DMS153 (cell line): ENCODE results near the gene ZMYM4.
A peak's percentile ranks its signal among the peaks of the same experiment; 100 is the strongest.
"Not testable (repeated sequence)": the region's sequence is repeated elsewhere in the genome, so short reads cannot be mapped to it uniquely, and the experiment has no call there.

Experiments used
- DNase-seq: peaks from one replicate; lab custom pipeline; 2025; lab: John Stamatoyannopoulos, UW

The ZMYM4 gene

DNA sequence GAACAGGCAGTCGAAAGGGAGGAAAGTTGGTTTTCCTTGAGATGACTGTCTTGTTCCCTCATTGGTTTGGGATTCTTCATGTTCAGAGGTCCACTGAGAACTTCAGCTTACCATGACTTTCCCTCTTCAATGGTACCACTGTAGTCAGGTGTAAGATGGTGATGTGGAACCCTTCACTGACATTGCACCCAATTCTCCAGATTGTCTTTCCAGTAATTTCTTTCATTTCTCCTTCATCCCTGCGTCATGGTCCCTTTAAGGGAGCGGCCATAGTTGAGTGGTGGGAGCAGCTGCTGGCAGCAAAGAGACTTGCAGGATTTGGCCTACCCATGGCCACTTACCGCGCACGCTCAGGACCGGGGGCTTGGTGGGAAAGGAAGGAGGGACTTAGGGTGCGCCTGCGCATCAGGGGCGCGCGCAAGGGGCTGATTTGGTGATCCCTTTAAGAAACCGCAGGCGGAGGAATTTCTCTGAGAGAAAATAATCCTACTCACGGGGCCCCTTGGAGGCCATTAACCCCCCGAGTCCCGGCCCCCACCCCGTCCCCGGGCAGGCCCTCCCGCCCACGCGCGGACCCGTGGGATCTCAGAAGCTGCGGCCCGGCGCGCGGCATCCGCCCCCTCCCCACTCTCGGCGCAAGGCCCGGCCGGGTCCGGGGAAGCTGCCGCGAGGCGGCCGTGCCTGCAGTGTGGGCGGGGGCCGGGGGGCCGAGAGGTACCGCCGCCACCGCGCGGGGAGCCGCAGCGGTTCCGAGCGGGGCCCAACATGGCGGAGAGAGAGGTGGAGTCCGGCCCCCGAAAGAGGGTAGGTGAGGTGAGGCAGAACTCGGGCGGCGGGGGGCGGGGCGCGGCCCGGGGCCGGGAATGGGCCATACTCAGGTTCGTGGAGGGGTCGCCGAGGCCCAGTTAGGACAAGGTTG lies at the start of gene ZMYM4:
Gene ZMYM4 (plus strand): TSS at position 428 of the 919 bp plus-strand sequence. CDS start 338 bp downstream, at position 766.
- DNase-seq: peak; percentile 99

DNA sequence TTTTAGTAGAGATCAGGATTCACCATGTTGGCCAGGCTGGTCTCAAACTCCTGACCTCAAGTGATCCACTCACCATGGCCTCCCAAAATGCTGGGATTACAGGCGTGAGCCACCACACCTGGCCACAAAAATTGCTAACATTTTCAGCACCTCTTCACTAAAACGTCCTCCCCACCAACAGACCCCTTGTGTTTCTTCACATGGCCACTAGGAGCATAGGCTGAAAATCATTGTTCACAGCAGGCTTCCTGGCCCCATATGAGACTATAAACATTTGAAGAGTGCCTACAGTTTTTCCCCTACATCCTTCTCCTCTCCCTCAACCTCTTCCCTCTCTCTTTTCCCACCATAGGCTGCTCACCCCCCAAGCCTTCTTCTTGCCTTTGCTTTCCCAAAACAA lies 47.5 kb upstream of the ZMYM4 start:
- no peak for DNase-seq

DNA sequence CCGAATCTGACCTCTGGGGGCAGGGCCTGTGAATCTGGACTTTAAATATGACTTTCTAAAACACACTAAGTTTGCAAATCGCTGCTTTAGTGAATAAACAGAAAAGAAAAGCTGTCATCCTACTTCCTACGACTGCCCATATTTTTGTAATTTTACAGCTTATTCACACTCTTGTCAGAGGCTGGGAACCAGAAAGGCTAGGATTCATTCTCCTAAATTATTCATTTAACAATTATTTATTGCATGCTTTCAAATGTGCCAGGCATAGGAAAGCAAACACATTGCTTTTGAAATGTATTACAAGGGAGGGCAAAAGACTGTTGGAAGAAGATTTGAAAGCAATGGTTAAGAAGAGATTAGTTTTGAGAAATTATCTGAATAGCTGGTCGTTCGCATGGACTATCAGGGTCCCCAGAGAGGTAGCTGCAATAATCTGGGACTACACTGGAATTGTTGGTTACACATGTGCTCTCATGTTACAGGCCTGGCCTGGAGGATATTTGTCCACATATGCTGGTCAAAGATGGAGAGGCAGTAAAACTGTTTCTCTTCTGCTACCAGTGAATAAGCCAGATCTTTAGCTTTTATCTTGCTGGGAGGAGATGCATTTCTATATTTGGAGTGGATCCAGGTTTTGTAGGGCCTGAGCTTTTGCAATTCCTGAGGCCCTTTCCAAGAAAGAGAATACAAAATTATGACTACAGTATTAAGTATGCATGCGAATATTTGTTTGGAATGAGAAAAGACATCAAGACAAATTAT lies 46.0 kb upstream of the ZMYM4 start:
- no peak for DNase-seq

DNA sequence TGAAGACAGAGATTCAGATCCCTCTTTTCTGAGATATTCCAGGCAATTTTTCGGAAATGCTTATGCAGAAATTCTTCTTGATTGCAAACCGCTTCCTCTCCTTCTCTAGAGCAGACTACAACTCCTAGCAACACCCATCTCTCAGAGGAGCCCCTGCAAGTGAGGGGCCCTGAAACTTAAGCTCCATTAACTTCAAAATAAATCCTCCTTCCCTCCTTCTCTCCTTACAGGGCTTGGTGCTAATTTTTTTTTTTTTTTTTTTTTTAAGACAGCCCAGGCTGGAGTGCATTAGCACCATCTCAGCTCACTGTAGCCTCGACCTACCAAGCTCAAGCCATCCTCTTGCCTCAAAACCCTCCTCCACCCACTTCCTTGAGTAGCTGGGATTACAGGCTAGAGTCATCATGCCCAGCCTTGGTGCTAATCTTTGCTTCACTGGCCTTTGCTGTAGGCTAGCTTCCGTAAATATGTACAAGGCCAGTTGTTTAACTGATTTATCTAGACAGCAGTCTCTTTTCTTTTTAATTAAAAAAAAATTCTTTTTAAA lies 45.4 kb upstream of the ZMYM4 start:
- DNase-seq: no peak

DNA sequence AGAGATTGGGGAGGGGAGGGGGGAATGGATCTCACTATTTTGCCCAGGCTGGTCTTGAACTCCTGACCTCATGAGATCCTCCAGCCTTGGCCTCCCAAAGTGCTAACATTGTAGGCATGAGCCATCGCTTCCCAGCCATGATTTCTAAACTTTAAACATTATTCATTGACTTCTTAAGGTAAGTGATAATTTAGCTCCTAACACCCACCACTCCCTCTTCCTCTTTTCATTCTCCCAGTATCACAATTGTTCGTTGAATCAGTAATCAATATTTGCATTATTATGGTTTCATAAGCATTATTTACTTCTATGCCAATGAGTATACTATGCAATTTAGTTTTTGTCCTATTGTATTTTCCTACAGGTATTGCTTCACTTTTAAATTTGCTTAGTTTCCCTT lies 42.0 kb upstream of the ZMYM4 start:
- no peak for DNase-seq

DNA sequence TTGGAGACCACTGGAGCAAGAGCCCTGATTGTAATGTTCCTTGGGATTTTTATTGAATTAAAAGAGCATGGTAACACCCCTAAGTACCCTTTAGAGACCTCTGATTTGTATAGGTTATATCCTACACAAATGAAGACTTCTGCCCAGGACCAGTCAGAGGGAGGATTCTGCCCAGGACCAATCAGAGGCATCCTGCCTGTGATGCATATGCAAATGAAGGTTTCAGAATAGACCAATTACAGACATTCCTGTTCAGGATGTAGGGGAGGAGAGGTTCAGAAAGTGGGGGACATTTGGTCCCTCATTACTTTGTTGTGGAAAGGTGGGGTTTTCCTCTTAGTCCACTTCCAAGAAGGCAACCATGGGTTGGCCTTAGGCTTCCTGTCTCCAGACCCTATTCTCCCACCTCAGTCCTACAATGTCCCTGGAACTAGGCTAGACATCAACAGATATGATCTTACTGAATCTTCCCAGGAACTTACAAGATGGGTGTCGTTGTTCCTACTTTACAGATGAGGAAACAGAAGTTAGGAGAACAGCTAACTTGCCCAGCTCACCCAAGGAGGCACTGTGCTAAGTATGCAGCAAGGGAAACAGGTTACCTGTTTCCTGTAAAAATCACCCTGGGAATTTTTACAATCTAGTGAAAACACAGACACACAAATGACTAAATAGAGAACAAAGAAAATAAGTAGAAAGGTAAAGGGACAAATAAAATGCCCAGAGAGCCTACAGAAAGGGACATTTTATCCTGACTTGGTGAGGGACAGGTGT lies 38.7 kb upstream of the ZMYM4 start:
- DNase-seq: no peak

DNA sequence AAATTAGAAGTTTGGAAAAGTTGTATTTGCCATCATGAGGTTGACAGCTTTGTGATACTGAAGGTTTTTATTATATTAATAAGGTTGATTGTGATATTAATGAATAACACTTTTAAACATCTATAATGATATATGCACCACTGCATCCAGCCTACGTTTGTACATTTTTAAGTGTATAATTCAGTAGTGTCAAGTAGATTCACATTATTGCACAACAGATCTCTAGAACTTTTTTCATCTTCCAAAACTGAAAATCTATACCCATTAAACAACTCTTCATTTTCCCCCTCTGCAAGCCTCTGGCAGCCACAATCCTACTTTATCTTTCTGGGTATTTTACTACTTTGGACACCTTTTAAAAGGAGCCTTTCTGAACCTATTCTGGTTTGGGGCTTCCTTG lies 37.2 kb upstream of the ZMYM4 start:
- no peak for DNase-seq

DNA sequence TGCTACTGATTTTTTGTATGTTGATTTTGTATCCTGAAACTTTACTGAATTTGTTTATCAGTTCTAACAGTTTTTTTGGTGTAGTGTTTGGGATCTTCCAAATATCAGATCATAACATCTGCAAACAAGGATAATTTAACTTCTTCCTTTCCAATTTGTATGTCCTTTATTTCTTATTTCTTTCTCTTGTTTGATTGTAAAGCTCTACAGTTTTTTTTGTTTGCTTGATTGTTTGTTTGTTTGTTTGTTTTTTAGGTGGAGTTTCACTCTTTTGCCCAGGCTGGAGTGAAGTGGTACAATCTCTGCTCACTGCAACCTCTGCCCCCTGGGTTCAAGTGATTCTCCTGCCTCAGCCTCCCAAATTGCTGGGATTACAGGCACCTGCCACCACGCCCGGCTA lies 31.7 kb upstream of the ZMYM4 start:
- DNase-seq: not testable (repeated sequence)

DNA sequence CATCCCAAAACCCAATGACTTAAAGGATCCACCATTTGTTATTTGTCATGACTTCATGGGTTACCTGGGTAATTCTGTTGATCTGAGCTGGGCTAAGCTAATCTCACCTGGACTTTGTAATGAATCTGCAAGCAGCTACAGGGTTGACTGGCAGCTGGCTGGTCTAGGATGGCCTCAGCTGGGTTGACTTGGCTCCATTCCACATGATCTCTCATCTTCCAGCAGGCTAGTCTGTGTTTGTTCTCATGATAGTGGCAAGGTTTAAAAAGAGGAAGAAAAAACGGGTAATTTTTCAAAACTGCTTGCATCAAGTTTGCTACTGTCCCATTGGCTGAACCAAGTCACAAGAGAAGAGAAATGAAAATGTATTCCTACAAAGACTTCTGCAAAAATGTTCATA lies 24.8 kb upstream of the ZMYM4 start:
- DNase-seq: no peak

DNA sequence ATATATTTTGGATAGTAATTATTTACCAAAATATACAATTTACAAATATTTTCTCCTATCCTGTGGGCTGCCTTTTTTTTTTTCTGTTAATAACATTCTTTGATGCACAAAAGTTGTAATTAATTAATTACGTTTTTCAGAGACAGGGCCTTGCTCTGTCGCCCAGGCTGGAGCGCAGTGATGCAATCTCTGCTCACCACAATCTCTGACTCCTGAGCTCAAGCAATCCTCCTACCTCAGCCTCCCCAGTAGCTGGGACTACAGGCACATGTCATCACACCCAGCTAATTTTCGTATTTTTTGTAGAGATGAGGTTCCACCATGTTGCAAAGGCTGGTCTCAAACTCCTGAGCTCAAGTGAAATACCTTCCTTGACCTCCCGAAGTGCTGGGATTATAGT lies 21.3 kb upstream of the ZMYM4 start:
- DNase-seq: no peak

DNA sequence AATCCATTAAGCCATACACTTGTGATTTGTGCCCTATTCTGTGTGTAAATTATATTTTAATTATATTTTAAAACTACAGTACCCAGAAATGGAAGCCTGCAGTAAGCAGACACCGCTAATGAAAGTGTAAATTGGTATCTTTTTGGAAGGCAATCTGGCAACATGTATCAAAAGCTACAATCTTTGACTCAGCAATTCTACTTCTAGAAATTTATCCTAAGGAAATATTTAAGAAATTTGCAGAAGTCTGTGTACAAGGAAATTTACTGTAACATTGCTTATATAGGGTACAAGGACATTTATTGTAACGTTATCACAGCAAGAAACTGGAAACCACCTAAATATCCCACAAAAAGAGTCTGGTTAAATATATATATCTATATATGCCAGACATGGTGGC lies 14.6 kb upstream of the ZMYM4 start:
- DNase-seq: no peak

DNA sequence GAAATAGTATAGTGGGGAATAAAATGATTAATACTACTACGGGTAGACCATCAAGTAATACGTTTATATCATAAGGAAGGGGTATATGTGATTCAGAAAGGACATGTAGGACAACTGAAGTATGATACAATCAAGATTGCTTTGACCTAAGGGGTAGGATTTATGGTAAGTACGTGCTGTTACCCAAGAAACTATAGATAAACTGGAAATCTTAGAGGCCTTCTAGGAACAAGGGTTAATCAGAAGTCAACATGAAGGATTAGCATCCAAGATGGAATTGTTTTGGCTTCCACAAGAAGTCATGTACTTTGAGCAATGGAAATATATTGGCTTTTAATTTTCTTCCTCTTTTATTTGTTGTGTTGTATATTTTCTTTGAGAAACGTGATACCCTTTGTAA lies 13.2 kb upstream of the ZMYM4 start:
- DNase-seq: no peak

DNA sequence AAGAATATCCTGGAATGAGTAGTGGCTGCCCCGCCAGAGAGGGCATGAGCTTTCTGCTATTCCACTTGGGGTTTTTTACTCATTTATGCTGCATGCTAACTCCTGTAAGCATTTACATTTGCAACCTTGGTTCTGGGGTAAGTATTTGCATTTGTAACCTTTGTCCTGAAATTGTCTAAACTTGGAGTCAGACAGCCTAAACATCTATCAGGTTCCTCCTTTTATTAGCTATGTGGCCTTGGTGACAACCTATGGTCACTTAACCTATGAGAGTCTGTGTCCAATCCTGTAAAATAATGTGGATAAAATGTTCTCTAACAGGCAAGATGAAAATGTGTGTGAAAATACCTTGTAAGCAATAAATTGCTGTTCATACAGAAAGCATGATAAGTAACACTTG lies 8.9 kb upstream of the ZMYM4 start:
- DNase-seq: no peak

DNA sequence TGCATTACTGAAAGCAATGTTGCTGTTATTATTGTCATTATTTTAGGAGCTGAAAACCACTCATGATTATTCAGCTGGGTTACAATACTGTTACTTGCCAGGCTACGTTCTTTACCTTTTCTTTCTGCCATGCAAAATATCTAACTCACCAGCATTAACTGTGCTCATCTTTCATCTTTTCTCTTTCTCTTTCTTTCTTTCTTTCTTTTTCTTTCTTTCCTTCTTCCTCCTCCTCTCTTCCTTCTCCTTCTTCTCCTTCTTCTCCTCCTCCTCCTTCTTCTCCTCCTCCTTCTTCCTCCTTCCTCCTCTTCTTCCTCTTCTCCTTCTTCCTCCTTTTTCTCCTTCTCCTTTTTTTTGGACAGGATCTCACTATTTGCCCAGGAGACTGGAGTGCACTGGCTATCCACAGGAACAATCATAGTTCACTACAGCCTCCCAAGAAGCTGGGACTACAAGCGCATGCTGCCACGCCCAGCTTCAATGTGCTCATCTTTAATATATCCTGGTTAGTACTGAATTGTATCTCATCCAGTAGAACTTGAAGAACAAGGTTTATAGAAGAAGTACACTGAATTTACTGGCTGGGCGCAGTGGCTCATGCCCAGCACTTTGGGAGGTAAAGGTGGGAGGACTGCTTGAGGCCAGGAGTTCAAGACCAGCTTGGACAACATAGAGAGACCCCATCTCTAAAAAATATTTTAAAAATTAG lies 6.9 kb upstream of the ZMYM4 start:
- DNase-seq: no peak

DNA sequence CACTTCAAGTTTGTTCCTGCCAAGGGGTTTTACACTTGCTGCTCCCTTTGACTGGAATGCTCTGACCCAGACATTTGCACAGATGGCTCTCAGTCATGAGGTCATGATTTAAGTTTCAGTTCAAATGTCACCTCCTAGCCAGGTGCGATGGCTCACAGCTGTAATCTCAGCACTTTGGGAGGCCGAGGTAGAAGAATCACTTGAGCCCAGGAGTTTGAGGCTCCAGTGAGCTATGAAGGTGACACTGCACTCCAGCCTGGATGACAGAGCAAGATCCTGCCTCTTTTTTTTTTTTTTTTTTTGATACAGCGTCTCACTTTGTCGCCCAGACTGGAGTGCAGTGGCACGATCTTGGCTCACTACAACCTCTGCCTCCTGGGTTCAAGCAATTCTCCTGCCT lies 4.5 kb upstream of the ZMYM4 start:
- DNase-seq: no peak

DNA sequence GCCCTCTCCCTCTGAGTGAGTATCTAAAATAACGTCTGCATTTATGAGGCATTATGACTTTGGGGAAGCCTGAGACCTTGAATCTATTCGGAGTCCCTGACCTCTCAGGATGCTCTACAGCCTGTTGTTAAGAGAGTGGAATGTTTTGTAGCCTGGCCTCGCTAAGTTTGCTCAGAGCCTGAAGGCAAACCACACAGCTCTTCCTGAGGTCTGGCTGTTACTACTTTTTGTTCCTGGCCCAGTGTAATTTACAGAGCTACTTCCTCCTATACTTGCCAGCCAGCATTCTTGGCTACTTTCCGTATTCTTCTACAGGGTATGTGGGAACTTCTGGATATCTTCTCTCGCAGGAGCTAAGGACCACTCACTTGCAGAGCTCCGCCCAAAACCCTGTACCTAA lies 3.6 kb upstream of the ZMYM4 start:
- peak; percentile 74 for DNase-seq

DNA sequence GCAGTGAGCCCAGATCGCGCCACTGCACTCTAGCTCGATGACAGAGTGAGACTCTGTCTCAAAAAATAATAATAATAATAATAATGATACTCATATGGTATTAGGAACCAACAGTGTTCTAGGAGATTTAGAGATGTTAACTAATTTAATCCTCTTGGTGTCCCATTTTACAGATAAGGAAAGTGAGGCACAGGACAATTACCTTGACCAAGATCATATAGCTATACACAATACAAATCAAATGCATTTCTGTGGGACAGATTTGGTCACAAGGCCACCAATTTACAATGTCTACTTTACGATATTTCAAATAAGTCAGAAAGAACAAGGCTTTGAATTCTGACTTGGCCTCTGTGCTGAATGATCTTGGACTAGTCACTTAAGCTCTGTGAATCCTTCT lies 2.2 kb upstream of the ZMYM4 start:
- DNase-seq: no peak

DNA sequence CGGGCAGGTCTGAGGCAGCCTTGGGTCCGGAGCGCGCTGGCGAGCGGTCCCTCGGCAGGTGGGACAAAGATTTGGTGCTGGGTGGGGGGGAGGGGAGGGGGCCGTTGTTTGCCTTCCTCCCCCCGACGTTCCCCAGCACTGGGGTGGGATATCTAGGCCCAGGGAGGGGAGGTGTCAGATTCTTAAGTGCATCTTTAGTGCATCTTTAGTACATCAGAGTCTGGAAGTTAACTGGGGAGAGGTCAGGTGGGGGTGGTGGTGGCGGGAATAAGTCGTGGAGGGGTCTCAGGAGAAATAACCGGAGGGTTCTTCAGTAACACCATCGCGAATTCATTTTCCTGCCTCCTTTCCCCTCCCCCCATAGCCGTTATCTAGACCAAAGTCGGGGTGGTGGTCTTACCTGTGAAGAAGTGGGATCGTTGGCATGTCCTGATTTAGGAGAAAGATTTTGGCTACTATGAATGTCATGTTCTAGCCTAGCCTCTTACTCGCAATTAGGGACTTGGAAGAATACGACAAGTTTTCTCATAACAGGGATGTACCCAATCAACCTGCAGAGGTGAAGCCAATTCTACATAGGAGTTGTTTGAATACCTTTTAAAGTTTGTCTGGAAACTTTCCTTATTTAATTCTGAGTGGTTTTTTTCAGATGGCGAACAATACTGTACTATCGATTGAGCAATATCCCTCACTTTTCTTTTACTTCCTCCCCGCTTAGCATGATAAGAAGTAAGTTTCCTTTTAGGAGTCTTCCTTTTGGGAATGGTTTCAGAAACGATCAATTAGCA lies 886 bp downstream of the ZMYM4 start:
- DNase-seq: no peak

DNA sequence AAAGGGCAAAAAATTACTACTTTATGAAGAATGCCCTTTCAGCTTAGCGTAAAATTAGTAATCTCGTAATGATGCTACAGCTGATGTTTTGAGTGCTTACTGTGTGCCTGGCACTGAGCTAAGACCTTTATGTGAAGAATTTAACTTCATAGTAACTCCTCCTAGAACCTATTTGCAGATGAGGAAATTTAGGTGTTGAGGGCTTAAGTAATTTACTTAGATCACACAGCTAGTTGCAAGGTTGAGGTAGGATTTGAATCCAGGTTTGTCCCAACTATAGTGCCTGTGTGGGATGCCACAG lies 1.4 kb downstream of the ZMYM4 start:
- DNase-seq: no peak

DNA sequence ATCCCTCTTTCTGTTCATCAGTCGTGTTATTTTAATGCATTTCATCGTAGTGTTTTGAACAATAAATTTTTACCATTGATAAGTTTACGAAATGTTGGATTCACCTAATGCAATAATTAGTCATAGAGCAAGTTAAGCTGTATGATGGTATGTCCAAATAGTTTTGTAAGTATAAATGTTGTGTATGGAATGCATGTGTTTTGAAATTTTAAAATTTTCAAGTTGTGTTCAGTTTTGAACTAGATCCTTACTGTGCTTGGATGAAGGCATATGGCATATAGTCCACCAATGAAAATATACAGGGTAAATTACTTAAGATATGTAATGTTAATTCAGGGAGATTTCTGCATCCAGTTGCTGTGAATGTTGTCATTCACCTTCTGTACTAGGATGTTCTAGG lies 2.3 kb downstream of the ZMYM4 start:
- DNase-seq: no peak

DNA sequence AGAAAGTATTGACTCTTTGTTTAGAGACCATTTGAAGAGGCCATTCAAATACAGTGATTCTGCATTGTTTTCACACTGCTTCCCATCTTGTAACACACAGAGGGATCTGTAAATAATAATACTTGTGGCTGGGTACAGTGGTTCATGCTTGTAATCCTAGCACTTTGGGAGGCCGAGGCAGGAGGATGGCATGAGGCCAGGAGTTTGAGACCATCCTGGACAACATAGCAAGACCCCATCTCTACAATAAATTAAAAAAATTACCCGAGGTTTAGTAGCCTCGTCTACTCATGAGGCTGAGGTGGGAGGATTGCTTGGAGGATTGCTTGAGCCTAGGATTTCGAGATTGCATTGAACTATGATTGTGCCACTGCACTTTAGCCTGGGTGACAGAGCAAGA lies 5.7 kb downstream of the ZMYM4 start:
- DNase-seq: no peak
